ENCODE data around the gene SORCS2.

Gene SORCS2

DNA sequence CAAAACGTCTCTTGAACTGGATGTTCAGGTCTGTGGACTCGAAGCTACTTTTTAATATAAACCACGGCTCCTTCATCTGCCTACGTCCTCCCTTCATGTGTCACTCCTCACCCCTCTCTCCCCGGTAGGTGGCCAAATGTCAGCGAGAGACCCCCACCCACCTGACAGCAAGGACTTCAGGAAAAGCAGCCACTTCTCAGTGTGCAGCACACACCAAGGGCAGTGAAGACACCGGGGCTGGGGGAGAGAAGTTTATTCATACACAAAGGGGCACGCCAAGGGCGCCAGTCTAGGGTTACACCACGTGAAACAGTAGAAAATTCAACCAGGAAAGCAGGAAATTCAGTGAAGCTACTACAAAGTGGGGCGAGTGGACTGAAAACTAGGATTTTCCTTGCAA is 566.1 kb downstream of the SORCS2 start:
- TF ChIP-seq, protein P1, sequence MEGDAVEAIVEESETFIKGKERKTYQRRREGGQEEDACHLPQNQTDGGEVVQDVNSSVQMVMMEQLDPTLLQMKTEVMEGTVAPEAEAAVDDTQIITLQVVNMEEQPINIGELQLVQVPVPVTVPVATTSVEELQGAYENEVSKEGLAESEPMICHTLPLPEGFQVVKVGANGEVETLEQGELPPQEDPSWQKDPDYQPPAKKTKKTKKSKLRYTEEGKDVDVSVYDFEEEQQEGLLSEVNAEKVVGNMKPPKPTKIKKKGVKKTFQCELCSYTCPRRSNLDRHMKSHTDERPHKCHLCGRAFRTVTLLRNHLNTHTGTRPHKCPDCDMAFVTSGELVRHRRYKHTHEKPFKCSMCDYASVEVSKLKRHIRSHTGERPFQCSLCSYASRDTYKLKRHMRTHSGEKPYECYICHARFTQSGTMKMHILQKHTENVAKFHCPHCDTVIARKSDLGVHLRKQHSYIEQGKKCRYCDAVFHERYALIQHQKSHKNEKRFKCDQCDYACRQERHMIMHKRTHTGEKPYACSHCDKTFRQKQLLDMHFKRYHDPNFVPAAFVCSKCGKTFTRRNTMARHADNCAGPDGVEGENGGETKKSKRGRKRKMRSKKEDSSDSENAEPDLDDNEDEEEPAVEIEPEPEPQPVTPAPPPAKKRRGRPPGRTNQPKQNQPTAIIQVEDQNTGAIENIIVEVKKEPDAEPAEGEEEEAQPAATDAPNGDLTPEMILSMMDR (IDR thresholded peaks at IDR 0.05; ENCODE audit: low read depth, low read length) = no peak
- DNase-seq (ENCODE audit: extremely low read depth, low read depth) = no peak

DNA sequence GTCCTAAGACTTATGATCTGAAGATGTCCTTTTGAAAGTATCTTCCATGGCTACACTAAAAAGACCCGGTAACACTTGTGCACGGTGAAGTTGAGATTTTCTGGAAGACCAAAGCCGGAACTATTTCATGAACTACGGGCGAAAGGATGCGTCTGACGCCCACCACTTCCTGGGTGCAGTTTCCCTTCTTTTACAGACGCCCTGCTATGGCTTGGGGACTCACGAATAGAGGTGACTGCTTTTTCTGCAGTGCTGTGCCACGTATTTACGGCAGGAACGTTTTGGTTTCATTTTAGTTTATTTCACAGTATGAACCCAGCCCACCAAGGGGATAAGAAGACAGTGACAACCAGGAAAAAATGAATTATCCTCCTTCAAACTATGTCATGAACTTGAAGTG is 566.9 kb downstream of the SORCS2 start:
- no peak for DNase-seq (ENCODE audit: extremely low read depth, low read depth)
- TF ChIP-seq, protein P1 (IDR thresholded peaks at IDR 0.05; ENCODE audit: low read depth, low read length) = no peak

DNA sequence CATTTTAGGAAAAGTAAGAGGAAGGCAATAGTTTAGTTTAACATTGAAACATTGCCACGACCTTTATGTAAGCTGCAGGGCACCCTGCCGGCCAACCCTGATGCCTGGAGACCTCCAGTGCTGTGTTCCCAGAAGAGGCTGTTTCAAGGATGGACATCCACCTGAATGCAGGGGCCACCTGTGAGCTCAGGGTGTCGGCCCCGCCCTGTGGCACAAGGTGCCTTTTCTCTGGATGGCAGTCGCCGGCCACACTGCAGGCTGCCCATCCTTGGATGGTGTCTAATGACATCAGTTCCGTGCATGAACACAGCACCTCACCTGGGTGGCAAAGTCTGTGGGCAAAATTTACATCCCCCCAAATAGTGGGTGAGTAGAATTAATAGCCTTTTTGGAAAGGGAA is 567.3 kb downstream of the SORCS2 start:
- TF ChIP-seq, protein P1 (IDR thresholded peaks at IDR 0.05; ENCODE audit: low read depth, low read length) = no peak
- DNase-seq (ENCODE audit: extremely low read depth, low read depth) = no peak

DNA sequence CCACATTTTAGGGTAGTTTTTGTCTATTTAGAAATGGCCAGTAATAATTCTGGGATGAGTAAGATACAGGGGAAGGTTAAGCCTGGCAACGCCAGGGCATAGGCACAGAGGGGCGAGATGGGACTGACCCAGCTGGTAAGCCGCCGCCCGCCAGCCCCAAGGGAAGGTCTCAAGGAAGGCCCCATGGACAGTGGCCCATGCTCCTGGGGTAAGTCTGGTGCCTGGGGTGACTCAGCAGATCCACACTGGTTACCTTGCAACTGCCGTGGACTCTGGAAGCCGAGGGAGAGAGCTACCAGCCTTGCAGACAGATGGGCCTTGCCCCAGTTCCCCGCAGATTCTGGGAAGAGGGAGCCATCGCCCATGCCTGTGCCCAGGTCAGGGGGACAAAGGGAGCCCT is 567.9 kb downstream of the SORCS2 start:
- TF ChIP-seq, protein P1 (IDR thresholded peaks at IDR 0.05; ENCODE audit: low read depth, low read length) = no peak

DNA sequence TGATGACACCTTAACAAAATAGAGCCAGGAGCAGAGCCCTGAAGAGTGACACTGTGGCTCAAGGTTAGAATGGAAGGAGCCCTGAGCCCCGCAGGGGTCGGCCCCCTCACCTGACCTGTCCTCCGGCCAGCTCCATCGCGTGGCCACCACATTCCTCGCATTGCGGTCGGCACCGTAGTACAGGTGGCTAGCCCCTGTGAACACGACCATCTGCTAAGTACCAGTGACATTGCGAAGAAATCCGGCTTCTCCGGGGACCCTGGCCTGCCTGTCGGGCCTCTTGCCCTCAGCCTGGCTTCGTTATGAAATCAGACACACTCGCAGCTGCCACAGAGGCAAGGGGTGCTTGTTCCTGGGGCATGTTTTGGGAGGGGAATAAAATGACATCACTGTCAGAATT is 568.4 kb downstream of the SORCS2 start:
- TF ChIP-seq, protein P1 (IDR thresholded peaks at IDR 0.05; ENCODE audit: low read depth, low read length) = no peak
- no peak for DNase-seq (ENCODE audit: extremely low read depth, low read depth)

More for the DNA sequence above, 567.9 kb downstream of the SORCS2 start:
- no peak for DNase-seq (ENCODE audit: extremely low read depth, low read depth)

DNA sequence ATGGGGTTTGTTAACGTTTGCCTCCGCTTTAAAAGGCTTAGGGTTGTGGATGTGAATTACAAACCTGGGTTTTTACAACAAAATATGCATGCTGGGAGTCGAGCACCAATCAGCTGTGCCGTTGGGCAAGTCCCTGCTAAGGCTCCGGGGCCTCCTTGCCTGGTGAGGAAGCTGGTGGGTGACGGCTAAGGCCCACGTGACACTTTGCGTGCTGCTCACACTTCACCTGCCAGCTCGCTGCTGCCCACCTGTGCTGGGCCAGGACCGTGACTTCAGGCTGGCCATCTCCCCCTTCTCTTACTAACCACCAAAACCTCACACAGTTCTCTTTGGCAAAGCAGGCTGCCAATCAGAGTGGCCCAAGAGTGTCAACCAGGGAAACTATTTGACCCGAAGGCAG is 569.0 kb downstream of the SORCS2 start:
- TF ChIP-seq, protein P1 (IDR thresholded peaks at IDR 0.05; ENCODE audit: low read depth, low read length) = no peak
- no peak for DNase-seq (ENCODE audit: extremely low read depth, low read depth)

DNA sequence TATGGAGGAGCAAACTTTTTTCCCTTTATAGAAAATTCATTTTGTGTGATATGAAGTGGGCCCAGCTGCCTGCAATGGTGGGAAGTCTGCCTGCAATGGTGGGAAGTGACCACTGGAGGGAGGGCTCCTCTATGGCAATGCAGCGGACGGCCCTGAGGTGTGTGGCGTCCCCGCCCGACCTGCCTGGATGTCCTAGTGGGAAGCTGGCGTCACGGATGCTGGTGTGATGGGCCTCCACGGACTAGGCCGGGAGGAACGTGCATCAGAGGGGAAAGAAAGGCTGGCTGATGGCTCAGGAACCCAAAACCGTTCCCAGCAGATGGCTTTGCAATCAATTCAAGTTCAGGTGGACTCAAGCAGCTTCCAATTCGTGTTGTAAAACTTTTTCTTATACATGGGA is 569.4 kb downstream of the SORCS2 start:
- DNase-seq (ENCODE audit: extremely low read depth, low read depth) = peak; percentile 14
- TF ChIP-seq, protein P1 (IDR thresholded peaks at IDR 0.05; ENCODE audit: low read depth, low read length) = peak; percentile 74

Data from AG09319 (cell line).